Transverse colon (tissue), 4 donors: ENCODE results near the gene KAZALD1.

Source experiments
- CTCF ChIP-seq, 5 experiments: fragments of 200-600 bp in 3 of 5; fragments of 450-650 bp in 2 of 5; sonication (generic) in 3 of 5; IDR thresholded peaks; 1 replicate in 2 of 5; 2 replicates in 3 of 5; pipeline ENCODE4 v1.5.1; 2016 to 2017; ENCODE audit warnings: antibody characterized with exemption in 5 of 5, inconsistent platforms in 3 of 5, mild to moderate bottlenecking in 2 of 5, moderate library complexity in 1 of 5
- POLR2A ChIP-seq: fragments of 450-650 bp; IDR thresholded peaks from one replicate; pipeline ENCODE4 v1.6.1; 2016; ENCODE audit warnings: antibody characterized with exemption, mild to moderate bottlenecking, moderate library complexity
- POLR2AphosphoS5 ChIP-seq, 3 donors: sonication (generic); formaldehyde crosslinking; IDR thresholded peaks; one replicate each; pipeline ENCODE4 v1.6.1; 2016; ENCODE audit warnings: antibody characterized with exemption in 3 of 3

DNA sequence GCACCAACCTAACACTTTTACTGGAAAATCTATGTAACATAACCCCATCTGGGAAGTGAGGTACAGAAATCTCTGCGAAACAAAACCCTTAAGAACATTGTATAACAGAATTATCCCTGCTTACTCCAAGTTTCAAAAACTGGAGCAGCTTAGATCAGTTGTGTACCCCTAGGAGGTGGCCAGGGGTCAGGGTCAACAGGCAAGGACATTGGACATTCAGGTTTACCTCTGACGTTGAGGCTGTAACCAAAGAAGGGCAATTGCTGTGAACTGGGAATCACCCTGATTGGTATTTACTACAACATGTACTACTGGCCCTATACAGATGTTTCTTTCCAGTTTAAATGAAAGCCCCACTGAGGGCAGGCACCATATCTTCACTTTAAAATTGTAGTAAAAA, 17.7 kb upstream of the KAZALD1 start:
- TF ChIP-seq CTCF (IDR thresholded peaks at IDR 0.05) (no peak), POLR2A (no peak), POLR2AphosphoS5 (IDR thresholded peaks at IDR 0.05) (no peak)
